Fibroblast of gingiva (primary cell): ENCODE results near the gene GALNT10.

Experiments used
- DNase-seq: peaks from one replicate; pipeline ENCODE4 v3.0.0-alpha.2; 2011; ENCODE audit warnings: low read depth

The GALNT10 gene

DNA sequence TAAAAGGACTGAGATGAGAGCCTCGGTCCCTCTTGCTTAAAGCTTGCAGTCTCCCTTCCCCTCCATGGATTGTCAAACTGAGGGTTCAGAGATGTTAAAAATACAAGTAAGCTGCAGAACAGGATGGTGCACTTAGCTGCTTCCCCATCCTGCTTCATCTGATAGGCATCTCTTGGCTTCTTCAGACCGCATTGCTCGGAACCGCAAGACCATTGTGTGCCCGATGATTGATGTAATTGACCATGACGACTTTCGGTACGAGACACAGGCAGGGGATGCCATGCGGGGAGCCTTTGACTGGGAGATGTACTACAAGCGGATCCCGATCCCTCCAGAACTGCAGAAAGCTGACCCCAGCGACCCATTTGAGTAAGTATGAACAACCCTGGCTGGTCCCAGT, 189.7 kb downstream of the GALNT10 start:
- no peak for DNase-seq

DNA sequence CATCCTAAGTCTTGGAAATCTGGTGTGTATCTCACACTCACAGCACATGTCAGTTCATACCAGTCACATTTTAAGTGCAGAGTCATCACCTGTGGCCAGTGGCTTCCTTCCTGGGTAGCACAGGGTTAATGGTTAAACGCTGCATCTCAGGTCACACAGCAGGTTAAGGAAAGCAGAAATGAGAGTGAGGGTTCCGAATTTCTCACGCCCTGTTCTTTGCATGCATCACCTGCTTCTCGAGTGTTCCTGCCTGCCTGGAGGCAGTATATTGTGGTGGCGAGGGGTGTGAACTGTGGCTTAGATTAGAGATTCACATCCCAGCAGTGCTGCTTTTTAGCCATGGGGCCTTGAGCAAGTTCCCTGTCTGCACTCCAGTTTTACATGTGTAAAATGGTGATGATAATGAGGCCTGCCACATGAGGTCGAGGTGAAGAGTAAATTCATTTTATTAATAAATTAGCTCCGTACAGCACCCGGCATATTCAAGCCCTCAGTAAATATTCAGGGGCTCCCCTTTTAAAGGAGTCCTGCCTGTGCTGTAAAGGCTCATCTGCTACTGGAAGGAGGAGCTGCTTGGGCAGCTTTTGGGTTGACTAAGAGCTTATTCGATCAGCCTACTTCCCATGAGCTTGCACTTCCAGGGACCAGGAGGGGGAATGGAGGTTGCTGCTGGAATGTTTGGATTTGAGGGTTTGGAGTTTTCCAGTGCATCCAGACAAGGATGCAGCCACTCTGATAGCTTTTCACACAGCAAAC, 194.1 kb downstream of the GALNT10 start:
- DNase-seq: no peak

GRCh38 chr5:154385236-154385512, 194.6 kb downstream of the GALNT10 start:
- DNase-seq: no peak

DNA sequence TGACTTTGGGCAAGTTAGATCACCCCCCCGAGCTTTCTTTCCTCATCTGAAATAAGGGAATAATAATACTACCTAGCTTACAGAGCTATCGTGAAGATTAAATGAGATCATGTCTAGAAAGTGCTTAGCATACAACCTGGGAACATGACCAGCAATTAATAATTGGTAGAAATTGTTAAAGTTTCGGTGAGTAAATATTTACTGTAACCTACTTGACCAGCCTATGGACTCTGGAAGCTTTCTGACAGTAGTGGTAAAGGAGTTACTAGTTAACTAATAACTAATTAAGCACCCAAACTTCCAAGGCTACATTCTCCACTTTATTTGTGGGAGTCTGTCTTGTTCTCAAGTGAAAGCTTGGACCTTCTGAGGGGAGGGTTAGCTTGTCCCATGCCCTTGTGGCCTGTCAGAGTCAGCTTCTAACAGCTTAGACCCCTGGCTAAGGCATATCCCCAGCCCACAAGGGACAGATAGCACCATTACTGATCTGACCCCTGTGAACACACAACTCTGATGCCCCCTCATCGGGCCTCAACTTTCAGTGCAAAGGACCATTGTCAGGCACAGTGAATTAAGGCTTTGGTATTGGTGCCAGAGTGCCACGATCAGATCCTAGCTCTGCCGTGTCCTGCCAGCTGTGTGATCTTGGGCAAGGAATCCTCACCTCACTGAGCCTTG, 196.6 kb downstream of the GALNT10 start:
- no peak for DNase-seq

DNA sequence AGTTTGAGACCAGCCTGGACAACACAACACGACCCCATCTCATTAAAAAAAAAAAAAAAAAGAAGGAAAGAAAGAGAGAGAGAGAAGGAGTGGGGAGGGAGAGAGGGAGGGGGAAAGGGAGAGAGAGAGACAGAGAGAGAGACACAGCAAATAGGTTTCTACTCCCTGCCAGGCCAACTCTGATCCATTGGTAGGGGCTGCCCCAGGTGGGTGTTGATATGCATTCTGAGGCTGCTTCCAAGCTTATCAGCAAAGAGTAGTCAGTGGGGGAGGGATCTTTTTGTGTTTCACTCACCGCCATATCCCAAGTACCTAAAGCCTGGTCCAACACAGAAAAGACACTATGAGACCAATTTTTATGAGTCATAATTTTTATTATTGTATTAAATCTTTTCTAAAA, 198.3 kb downstream of the GALNT10 start:
- no peak for DNase-seq

GRCh38 chr5:154390096-154390495, 199.6 kb downstream of the GALNT10 start:
- DNase-seq: no peak

DNA sequence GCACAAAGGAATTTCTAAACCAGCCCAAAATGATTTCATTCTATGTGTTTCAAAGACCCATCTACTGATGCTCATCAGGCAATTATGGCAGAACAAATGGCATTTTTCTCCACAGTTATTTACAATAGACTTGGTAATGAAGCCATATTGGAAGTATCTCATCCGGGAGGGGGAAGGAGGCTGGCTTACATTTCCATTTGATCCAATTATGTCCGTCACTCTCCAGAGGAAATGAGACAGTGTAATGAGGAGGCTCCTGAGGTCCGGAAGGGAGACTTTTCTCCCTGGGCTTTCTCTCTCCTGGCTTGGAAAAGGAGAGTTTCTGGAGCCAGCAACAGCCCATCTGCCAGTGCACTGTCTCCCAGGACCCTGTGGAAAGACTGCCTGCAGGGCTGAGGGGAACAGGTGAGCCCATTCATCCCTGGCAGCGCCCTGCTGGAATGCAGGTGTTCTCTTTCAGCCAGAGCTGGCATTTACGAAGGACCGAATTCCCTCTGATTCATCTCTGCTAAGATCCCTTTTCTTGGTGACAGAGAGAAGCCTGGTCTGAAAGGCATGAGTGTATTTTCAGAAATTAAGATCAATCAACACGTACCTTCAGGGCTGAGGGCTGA, 200.3 kb downstream of the GALNT10 start:
- DNase-seq: no peak

DNA sequence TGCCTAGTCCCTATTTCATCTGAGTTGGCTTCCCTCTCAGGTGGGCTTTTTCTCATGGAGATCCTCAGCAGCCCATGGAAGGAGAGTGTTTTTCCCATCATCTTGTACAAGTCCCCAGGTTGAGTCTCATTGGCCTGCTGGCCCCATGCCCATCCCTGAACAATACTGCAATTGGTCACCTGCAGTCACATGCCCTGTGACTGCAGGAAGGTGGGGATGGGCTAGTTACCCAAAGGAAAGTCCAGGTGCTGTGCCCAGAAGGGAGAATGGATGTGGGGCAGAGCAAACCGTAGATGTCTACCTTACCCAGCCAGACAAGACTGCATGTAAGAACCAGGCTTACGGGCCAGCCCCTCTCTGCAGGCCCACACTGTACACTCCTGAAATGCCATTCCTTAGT, 201.3 kb downstream of the GALNT10 start:
- no peak for DNase-seq

DNA sequence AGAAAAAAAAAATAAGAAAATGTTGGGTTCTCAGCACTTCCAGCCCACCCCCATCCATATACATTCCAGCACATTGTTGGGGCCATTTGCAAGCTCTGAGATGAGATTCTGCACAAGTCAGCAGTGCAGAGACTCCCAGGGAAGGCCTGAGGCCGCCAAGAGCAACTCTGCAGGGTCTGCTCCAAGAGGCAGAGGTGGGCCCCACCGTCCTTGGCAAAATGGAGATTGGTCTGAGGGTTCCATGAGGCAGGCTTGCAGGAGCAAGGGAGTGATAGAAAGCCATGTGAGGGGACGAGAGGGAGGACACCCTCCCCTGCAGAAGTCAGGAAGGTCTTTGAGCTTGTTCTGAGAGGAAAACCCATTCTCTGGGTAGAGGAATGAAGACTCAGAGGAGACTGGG, 203.3 kb downstream of the GALNT10 start:
- DNase-seq: no peak

GRCh38 chr5:154394307-154394706, 203.8 kb downstream of the GALNT10 start:
- no peak for DNase-seq

DNA sequence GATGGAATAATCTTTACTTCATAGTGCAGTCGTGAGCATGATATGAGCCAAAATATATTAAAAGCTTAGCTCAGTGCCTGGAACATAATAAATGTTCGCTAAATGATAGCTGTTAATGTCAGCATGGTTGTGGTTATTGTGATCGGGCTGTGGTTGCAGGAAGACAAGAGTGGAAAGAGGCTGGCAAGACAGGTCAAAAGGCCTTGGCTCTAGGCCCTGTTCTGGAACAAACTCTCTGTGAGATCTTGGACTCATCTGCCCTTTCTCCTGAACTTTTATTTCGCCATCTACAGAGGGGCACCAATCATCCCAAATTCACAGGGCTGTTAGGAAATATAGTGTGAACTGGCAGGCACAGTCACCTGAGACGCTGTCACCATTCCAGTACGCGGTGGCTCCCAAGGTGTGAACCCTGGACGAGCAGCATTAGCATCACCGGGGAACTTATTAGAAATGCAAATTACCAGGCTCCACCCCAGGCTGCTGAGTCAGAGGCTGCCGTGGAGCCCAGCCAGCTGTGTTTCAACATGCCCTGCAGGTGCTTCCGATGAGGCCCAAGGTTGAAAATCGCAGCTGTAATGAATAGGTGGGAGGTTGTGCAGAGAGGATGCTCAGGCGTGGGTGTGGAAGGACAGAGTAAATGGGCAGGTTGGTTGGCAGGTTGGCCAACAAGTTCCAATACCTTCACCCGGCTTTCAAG, 205.0 kb downstream of the GALNT10 start:
- peak; percentile 20 for DNase-seq

- DNase-seq: no peak
Observed at GRCh38 chr5:154396128-154396527, 205.6 kb downstream of the GALNT10 start.

DNA sequence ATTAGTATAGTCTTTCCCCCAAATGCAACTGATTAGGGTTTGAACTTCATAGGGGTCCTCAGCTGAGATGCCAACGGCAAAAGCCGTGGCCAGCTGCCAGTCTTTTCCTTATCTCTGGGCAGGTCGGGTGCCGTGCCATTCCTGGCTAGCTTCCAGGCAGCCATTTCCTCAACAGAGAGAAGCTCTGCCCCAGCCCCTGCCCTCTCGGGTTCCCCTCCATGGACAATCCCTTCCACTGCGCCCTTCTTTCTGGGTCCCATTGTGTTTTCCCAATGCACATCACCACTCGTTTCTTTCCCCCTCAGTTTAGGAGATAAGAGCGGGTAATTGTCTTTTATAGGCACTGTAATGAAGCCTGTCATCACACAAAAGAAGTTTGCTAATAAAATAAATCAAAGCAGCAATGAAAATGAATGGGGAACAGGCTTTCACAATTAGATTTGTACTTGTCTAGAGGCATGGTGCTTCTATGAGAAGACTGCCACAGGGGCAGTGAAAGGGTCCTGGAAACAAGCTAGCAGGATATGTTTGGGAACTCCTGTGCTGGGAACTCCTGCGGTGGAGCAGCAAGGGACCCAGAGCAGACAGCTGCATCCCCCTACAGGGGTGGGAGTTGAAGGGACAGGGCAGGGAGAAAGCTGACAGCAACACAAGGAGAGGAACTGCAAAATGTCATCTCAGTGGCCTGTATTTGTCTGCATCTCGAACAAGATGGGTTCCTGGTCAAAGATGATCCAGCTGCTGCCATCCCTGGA, 207.3 kb downstream of the GALNT10 start:
- DNase-seq: no peak

- DNase-seq: no peak
Observed at GRCh38 chr5:154400678-154401077, 210.1 kb downstream of the GALNT10 start.

DNA sequence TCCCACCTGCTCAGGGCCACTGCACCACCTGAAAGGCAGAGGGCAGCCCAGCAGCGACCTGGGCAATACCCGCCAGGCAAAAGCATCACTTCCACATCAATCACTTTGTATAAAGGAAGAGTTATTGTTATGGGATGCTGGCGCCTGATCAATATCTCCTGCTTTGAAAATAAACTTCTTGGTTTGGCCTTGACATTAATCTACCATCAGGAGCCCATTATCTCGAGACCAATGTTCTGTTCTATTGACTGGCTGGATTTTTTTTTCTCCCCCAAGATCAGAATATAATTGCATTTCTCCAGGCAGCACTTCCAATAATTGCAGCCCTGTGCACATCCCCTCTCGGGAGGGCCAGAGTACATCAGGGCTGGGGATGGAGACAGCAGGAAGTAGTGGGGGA, 210.8 kb downstream of the GALNT10 start:
- DNase-seq: no peak

DNA sequence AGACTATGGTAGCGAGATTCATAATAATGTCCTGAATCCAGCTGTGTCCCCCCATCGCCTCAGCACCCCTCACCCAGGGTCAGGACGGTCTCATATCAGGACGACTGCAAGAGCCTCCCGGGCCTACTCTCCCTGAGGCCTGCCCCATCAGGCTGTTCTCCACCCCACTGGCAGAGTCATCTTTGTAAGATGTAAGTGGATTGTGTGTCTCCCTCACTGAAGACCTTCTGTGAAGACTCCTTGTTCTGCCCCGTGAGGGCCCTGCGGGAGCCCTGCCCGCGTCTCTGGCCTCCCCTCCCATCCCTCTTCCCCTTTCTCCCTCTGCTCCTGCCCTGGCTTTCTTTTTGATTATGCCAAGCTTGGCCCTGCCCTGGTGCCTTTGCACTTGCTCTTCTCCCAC, 211.4 kb downstream of the GALNT10 start:
- no peak for DNase-seq

DNA sequence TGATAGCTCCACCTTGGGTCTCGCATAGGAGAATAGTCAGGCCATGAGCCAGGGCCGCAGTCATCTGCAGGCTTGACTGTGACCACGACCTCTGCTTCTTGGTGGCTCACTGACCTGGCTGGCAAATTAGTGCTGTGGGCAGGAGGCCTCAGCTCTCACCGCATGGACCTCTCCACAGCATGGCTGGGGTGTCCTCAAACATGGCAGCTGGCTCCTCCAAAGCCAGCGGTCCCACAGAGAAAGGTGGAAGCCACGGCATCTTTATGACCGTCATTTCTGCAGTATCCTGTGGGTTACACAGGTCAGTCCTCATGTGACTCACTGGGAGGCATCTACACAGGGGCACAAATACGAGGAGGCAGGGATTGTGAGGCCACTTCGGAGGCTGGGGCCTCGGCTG, 212.1 kb downstream of the GALNT10 start:
- no peak for DNase-seq

- DNase-seq: no peak
Observed at GRCh38 chr5:154403234-154403633, 212.7 kb downstream of the GALNT10 start.

- no peak for DNase-seq
Observed at GRCh38 chr5:154403776-154404387, 213.3 kb downstream of the GALNT10 start.

GRCh38 chr5:154405078-154405792, 214.7 kb downstream of the GALNT10 start:
- peak; percentile 67 for DNase-seq

GRCh38 chr5:154406231-154406630, 215.7 kb downstream of the GALNT10 start:
- DNase-seq: no peak
